CD8-positive, alpha-beta memory T cell (primary cell): ENCODE results near the gene PHLPP2. TPM values are rescaled to one million over a fixed set of nuclear protein-coding genes. Genes with fewer than 3 reads are reported as not detected.

Source experiments
- CTCF ChIA-PET: fragments of 350-600 bp; sonication (Branson Sonifier 250); formaldehyde crosslinking; loops from one replicate; lab custom pipeline; 2021; ENCODE audit warnings: antibody characterized with exemption; lab: Charles Lee
- POLR2A ChIA-PET: fragments of 350-600 bp; sonication (Branson Sonifier 250); formaldehyde crosslinking; loops from one replicate; lab custom pipeline; 2021; ENCODE audit warnings: antibody characterized with exemption; lab: Charles Lee
- DNase-seq, 5 donors: peaks; one replicate each; pipeline versions ENCODE4 v3.0.0 to v3.0.0-alpha.2; 2020 to 2022; ENCODE audit warnings: mixed read lengths in 1 of 5
- H3K27ac ChIP-seq: one replicate; pipeline ENCODE4 v1.7.0; 2013; ENCODE audit warnings: low read depth, mild to moderate bottlenecking, low read length, moderate library complexity
- H3K27me3 ChIP-seq: 2 replicates; pipeline ENCODE4 v1.7.0; 2013; ENCODE audit warnings: low read length, mild to moderate bottlenecking; ENCODE audit not compliant: insufficient read depth, poor library complexity, severe bottlenecking
- H3K36me3 ChIP-seq: 2 replicates; pipeline ENCODE4 v1.7.0; 2013; ENCODE audit warnings: mild to moderate bottlenecking, low read length, moderate library complexity; ENCODE audit not compliant: insufficient read depth
- H3K4me1 ChIP-seq: 2 replicates; pipeline ENCODE4 v1.7.0; 2013; ENCODE audit warnings: mild to moderate bottlenecking, low read length, moderate library complexity; ENCODE audit not compliant: insufficient read depth
- H3K4me3 ChIP-seq: 2 replicates; pipeline ENCODE4 v1.7.0; 2013; ENCODE audit warnings: mild to moderate bottlenecking, low read length
- H3K9me3 ChIP-seq: 2 replicates; pipeline ENCODE4 v1.7.0; 2013; ENCODE audit warnings: mild to moderate bottlenecking, low read length
- H3K27ac Mint-ChIP-seq, 8 donors: one replicate each; pipeline ENCODE4 v1.8.0; 2020 to 2021; ENCODE audit warnings: mixed read lengths in 8 of 8, mild to moderate bottlenecking in 6 of 8, inconsistent platforms in 3 of 8, moderate library complexity in 3 of 8
- H3K27me3 Mint-ChIP-seq, 2 donors: one replicate each; pipeline ENCODE4 v1.8.0; 2020 to 2021; ENCODE audit warnings: mixed read lengths in 2 of 2, mild to moderate bottlenecking in 1 of 2, moderate library complexity in 1 of 2
- H3K36me3 Mint-ChIP-seq, 3 donors: one replicate each; pipeline ENCODE4 v1.8.0; 2020 to 2021; ENCODE audit warnings: mixed read lengths in 3 of 3, inconsistent platforms in 1 of 3, mild to moderate bottlenecking in 1 of 3
- H3K4me1 Mint-ChIP-seq, 3 donors: one replicate each; pipeline ENCODE4 v1.8.0; 2020 to 2021; ENCODE audit warnings: mixed read lengths in 3 of 3, inconsistent platforms in 1 of 3, mild to moderate bottlenecking in 1 of 3
- H3K4me3 Mint-ChIP-seq, 7 donors: one replicate each; pipeline ENCODE4 v1.8.0; 2020 to 2021; ENCODE audit warnings: mixed read lengths in 7 of 7, mild to moderate bottlenecking in 6 of 7, moderate library complexity in 4 of 7, inconsistent platforms in 2 of 7
- H3K9me3 Mint-ChIP-seq, 5 donors: one replicate each; pipeline ENCODE4 v1.8.0; 2020 to 2022; ENCODE audit warnings: mixed read lengths in 5 of 5, mild to moderate bottlenecking in 3 of 5, moderate library complexity in 2 of 5, inconsistent platforms in 1 of 5
- polyA plus RNA-seq: library from polyadenylated mRNA; unstranded; fragments of 300-500 nt; fragmentation: Illumina TruSeq; gene quantifications from one replicate; pipeline ENCODE4 v1.2.3, GENCODE V29; 2021
- total RNA-seq, 2 experiments: library from RNA; stranded (reverse); gene quantifications; one replicate each; pipeline ENCODE4 v1.2.3, GENCODE V29; 2021

PHLPP2 gene
- total and polyA plus RNA-seq, 3 experiments from 2014 or later = 1.7 to 14.4 (median 14.3) TPM

- Histone ChIP-seq H3K4me1 (no peaks in the 10 kb centered on the region), H3K4me3 (no peak overlapping the region), H3K9me3 (no peaks in the 10 kb centered on the region), H3K27me3 (no peaks in the 10 kb centered on the region), H3K36me3 (peaks cover 12% of the 10 kb centered on the region), H3K27ac (no peak overlapping the region)
- Mint-ChIP-seq H3K4me1 (no peaks in the 10 kb centered on the region), H3K36me3 (peaks cover 10 to 79% (median 24%) of the 10 kb centered on the region in 3 donors), H3K27ac (no peak overlapping the region), H3K27me3 (no peaks in the 10 kb centered on the region), H3K9me3 (no peaks in the 10 kb centered on the region), H3K4me3 (no peak overlapping the region)
- no peak for DNase-seq
- ChIA-PET CTCF (no interaction called here), POLR2A (no interaction called here)
Measured at GRCh38 chr16:71666928-71667707, 57.4 kb downstream of the PHLPP2 start.

- no peak overlapping the region for H3K27ac ChIP-seq
- DNase-seq = no peak
- peaks cover 12% of the 10 kb centered on the region for H3K36me3 ChIP-seq
- H3K4me3 Mint-ChIP-seq = no peak overlapping the region
- peaks cover 8 to 78% (median 21%) of the 10 kb centered on the region in 3 donors for H3K36me3 Mint-ChIP-seq
- no peak overlapping the region for H3K4me3 ChIP-seq
- H3K4me1 Mint-ChIP-seq = no peaks in the 10 kb centered on the region
- no peaks in the 10 kb centered on the region for H3K27me3 Mint-ChIP-seq
- ChIA-PET POLR2A (no interaction called here), CTCF (no interaction called here)
- H3K9me3 ChIP-seq = no peaks in the 10 kb centered on the region
- H3K9me3 Mint-ChIP-seq = no peaks in the 10 kb centered on the region
- no peaks in the 10 kb centered on the region for H3K27me3 ChIP-seq
- no peaks in the 10 kb centered on the region for H3K4me1 ChIP-seq
- H3K27ac Mint-ChIP-seq = no peak overlapping the region
Measured at GRCh38 chr16:71666264-71666663, 58.2 kb downstream of the PHLPP2 start.

- Mint-ChIP-seq H3K27ac (no peak overlapping the region), H3K36me3 (peaks cover 4 to 64% (median 23%) of the 10 kb centered on the region in 3 donors), H3K9me3 (no peaks in the 10 kb centered on the region), H3K4me3 (no peak overlapping the region), H3K4me1 (no peaks in the 10 kb centered on the region), H3K27me3 (no peaks in the 10 kb centered on the region)
- ChIA-PET CTCF (no interaction called here), POLR2A (no interaction called here)
- Histone ChIP-seq H3K36me3 (peaks cover 21% of the 10 kb centered on the region), H3K4me1 (no peaks in the 10 kb centered on the region), H3K9me3 (no peaks in the 10 kb centered on the region), H3K4me3 (no peak overlapping the region), H3K27me3 (no peaks in the 10 kb centered on the region), H3K27ac (no peak overlapping the region)
- no peak for DNase-seq
Measured at GRCh38 chr16:71659471-71659870, 65.0 kb downstream of the PHLPP2 start.

GRCh38 chr16:71658771-71659170, 65.7 kb downstream of the PHLPP2 start:
- DNase-seq = no peak
- H3K4me1 ChIP-seq = no peaks in the 10 kb centered on the region
- POLR2A ChIA-PET = no interaction called here
- H3K4me1 Mint-ChIP-seq = no peaks in the 10 kb centered on the region
- H3K36me3 Mint-ChIP-seq = peaks cover 4 to 62% (median 22%) of the 10 kb centered on the region in 3 donors
- H3K4me3 Mint-ChIP-seq = no peak overlapping the region
- H3K4me3 ChIP-seq = no peak overlapping the region
- no peak overlapping the region for H3K27ac Mint-ChIP-seq
- CTCF ChIA-PET = no interaction called here
- no peaks in the 10 kb centered on the region for H3K9me3 Mint-ChIP-seq
- no peaks in the 10 kb centered on the region for H3K27me3 Mint-ChIP-seq
- H3K36me3 ChIP-seq = peaks cover 24% of the 10 kb centered on the region
- no peaks in the 10 kb centered on the region for H3K9me3 ChIP-seq
- H3K27me3 ChIP-seq = no peaks in the 10 kb centered on the region
- no peak overlapping the region for H3K27ac ChIP-seq

- H3K9me3 ChIP-seq = no peaks in the 10 kb centered on the region
- Mint-ChIP-seq H3K27me3 (no peaks in the 10 kb centered on the region), H3K9me3 (no peaks in the 10 kb centered on the region), H3K36me3 (peaks cover 4 to 68% (median 17%) of the 10 kb centered on the region in 3 donors), H3K27ac (no peak overlapping the region), H3K4me3 (peak overlapping the region in 1 of 7 donors; percentile 79), H3K4me1 (no peaks in the 10 kb centered on the region)
- no peak overlapping the region for H3K27ac ChIP-seq
- H3K4me3 ChIP-seq = no peak overlapping the region
- no peak for DNase-seq
- ChIA-PET POLR2A (no interaction called here), CTCF (interaction anchor here (1.2 kb wide), 1 partner anchor 312 kb away, joined by 4 read pairs; no protein-coding TSS in a partner anchor)
- peaks cover 9% of the 10 kb centered on the region for H3K36me3 ChIP-seq
- no peaks in the 10 kb centered on the region for H3K4me1 ChIP-seq
- H3K27me3 ChIP-seq = no peaks in the 10 kb centered on the region
Measured at GRCh38 chr16:71649704-71650103, 74.8 kb downstream of the PHLPP2 start.

GRCh38 chr16:71648921-71649320, 75.6 kb downstream of the PHLPP2 start:
- no peaks in the 10 kb centered on the region for H3K4me1 Mint-ChIP-seq
- Histone ChIP-seq H3K9me3 (no peaks in the 10 kb centered on the region), H3K36me3 (peaks cover 4% of the 10 kb centered on the region), H3K4me3 (no peak overlapping the region), H3K27ac (no peak overlapping the region), H3K27me3 (no peaks in the 10 kb centered on the region), H3K4me1 (no peaks in the 10 kb centered on the region)
- H3K27ac Mint-ChIP-seq = no peak overlapping the region
- no peak overlapping the region for H3K4me3 Mint-ChIP-seq
- CTCF ChIA-PET = no interaction called here
- no peaks in the 10 kb centered on the region for H3K9me3 Mint-ChIP-seq
- no peaks in the 10 kb centered on the region for H3K27me3 Mint-ChIP-seq
- H3K36me3 Mint-ChIP-seq = peaks cover 4 to 62% (median 15%) of the 10 kb centered on the region in 3 donors
- no peak for DNase-seq
- POLR2A ChIA-PET = no interaction called here

GRCh38 chr16:71648162-71648561, 76.3 kb downstream of the PHLPP2 start:
- no peaks in the 10 kb centered on the region for H3K9me3 Mint-ChIP-seq
- H3K4me1 ChIP-seq = no peaks in the 10 kb centered on the region
- no peaks in the 10 kb centered on the region for H3K4me1 Mint-ChIP-seq
- H3K27ac Mint-ChIP-seq = no peak overlapping the region
- ChIA-PET CTCF (interaction anchor here (1.4 kb wide), 1 partner anchor 83 kb away, joined by 3 read pairs; no protein-coding TSS in a partner anchor), POLR2A (interaction anchor here (0.6 kb wide), 1 partner anchor 9 kb away, joined by 9 read pairs; no protein-coding TSS in a partner anchor)
- H3K27ac ChIP-seq = no peak overlapping the region
- H3K36me3 Mint-ChIP-seq = peaks cover 4 to 56% (median 15%) of the 10 kb centered on the region in 3 donors
- DNase-seq = no peak
- no peak overlapping the region for H3K4me3 ChIP-seq
- H3K27me3 ChIP-seq = no peaks in the 10 kb centered on the region
- H3K9me3 ChIP-seq = no peaks in the 10 kb centered on the region
- peaks cover 4% of the 10 kb centered on the region for H3K36me3 ChIP-seq
- no peak overlapping the region for H3K4me3 Mint-ChIP-seq
- no peaks in the 10 kb centered on the region for H3K27me3 Mint-ChIP-seq

- ChIA-PET POLR2A (no interaction called here), CTCF (interaction anchor here (1.4 kb wide), 1 partner anchor 82 kb away, joined by 3 read pairs; no protein-coding TSS in a partner anchor)
- Histone ChIP-seq H3K9me3 (no peaks in the 10 kb centered on the region), H3K4me3 (no peak overlapping the region), H3K4me1 (no peaks in the 10 kb centered on the region), H3K27me3 (no peaks in the 10 kb centered on the region), H3K27ac (no peak overlapping the region), H3K36me3 (peaks cover 4% of the 10 kb centered on the region)
- no peak overlapping the region for H3K4me3 Mint-ChIP-seq
- H3K27me3 Mint-ChIP-seq = no peaks in the 10 kb centered on the region
- H3K4me1 Mint-ChIP-seq = no peaks in the 10 kb centered on the region
- H3K9me3 Mint-ChIP-seq = no peaks in the 10 kb centered on the region
- no peak overlapping the region for H3K27ac Mint-ChIP-seq
- DNase-seq = no peak
- H3K36me3 Mint-ChIP-seq = peaks cover 4 to 49% (median 11%) of the 10 kb centered on the region in 3 donors
Measured at GRCh38 chr16:71647391-71647790, 77.1 kb downstream of the PHLPP2 start.
